Right lobe of liver (tissue), 4 donors: ENCODE data around the gene FOSB.

ENCODE experiments used
- POLR2A ChIP-seq: fragments of 450-650 bp; IDR thresholded peaks from one replicate; pipeline ENCODE4 v1.6.1; 2017; ENCODE audit warnings: antibody characterized with exemption, mild to moderate bottlenecking
- TF ChIP-seq, protein P1 (sequence below), 4 donors: fragments of 200-600 bp in 3 of 4; fragments of 450-650 bp in 1 of 4; IDR thresholded peaks; one replicate each; pipeline versions ENCODE4 v1.5.1 to v1.8.0; 2016 to 2022; ENCODE audit warnings: antibody characterized with exemption in 4 of 4, mild to moderate bottlenecking in 2 of 4
- donor health status: DM: no; HTN: no; CAD: no.
- donor health status: DM: no; HTN: no; CAD: no.
- donor health status: DM: no; HTN: yes; CAD: no.

DNA sequence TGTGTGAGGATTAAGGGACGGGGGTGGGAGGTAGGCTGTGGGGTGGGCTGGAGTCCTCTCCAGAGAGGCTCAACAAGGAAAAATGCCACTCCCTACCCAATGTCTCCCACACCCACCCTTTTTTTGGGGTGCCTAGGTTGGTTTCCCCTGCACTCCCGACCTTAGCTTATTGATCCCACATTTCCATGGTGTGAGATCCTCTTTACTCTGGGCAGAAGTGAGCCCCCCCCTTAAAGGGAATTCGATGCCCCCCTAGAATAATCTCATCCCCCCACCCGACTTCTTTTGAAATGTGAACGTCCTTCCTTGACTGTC lies 5.5 kb downstream of the FOSB start:
- no peak for TF ChIP-seq POLR2A
- TF ChIP-seq, protein P1, sequence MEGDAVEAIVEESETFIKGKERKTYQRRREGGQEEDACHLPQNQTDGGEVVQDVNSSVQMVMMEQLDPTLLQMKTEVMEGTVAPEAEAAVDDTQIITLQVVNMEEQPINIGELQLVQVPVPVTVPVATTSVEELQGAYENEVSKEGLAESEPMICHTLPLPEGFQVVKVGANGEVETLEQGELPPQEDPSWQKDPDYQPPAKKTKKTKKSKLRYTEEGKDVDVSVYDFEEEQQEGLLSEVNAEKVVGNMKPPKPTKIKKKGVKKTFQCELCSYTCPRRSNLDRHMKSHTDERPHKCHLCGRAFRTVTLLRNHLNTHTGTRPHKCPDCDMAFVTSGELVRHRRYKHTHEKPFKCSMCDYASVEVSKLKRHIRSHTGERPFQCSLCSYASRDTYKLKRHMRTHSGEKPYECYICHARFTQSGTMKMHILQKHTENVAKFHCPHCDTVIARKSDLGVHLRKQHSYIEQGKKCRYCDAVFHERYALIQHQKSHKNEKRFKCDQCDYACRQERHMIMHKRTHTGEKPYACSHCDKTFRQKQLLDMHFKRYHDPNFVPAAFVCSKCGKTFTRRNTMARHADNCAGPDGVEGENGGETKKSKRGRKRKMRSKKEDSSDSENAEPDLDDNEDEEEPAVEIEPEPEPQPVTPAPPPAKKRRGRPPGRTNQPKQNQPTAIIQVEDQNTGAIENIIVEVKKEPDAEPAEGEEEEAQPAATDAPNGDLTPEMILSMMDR (IDR thresholded peaks at IDR 0.05), result no peak
